Measurements from ENCODE around the gene ZNF844. TPM values are rescaled to one million over a fixed set of nuclear protein-coding genes. Genes with fewer than 3 reads are reported as not detected.

The ZNF844 gene
- total RNA-seq = 11.6 and 12.1 TPM in 2 replicates

DNA sequence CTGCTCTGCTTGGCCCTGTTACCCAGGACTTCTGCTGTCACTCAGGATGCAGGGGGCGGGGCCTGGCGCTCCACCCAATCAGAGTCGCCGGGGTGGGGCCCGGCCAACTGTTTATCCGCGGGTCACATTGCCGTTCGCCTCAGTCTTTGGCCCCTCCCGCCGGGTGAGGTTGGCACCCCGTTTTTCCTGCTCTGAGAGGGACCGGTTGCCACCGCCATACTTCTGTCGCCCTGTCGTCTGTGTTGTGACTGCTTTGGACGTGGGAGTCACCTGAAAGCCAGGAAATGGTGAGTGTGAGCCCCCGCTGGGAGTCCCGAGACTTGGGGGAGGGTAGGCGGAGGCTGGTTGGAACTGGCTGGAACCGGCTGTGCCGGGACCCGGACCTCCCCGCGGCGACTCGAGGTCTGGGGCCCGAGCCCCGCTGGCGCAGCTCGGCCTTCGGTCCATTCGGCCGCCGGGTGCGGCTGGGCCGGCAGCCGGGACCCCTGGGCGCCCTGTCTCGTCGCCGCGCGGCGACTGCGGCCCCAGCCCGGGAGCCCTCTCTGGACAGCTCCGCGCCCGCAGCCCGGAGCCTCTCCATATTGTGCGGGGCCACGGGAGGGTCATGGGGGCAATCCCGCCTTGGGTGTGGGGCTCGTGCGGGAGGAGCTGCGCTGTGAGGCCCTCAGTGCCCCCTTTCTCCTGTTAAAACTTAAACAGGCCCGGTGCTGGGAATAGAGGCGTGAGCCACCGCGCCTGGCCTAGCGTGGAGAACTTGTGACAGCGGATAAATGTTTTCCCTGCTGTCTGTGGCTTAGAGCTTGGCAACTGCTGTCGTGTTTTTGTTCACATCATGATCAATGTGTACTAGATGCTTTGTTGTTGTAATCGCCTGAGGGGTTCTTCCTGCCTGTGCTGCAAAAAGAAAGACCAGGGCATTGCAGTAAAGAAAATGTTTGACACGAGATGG, at the start of gene ZNF844:
Gene ZNF844, plus strand, starts transcription at position 142 of the 949 bp plus-strand sequence. Its CDS starts 143 bp downstream, at position 285.

DNA sequence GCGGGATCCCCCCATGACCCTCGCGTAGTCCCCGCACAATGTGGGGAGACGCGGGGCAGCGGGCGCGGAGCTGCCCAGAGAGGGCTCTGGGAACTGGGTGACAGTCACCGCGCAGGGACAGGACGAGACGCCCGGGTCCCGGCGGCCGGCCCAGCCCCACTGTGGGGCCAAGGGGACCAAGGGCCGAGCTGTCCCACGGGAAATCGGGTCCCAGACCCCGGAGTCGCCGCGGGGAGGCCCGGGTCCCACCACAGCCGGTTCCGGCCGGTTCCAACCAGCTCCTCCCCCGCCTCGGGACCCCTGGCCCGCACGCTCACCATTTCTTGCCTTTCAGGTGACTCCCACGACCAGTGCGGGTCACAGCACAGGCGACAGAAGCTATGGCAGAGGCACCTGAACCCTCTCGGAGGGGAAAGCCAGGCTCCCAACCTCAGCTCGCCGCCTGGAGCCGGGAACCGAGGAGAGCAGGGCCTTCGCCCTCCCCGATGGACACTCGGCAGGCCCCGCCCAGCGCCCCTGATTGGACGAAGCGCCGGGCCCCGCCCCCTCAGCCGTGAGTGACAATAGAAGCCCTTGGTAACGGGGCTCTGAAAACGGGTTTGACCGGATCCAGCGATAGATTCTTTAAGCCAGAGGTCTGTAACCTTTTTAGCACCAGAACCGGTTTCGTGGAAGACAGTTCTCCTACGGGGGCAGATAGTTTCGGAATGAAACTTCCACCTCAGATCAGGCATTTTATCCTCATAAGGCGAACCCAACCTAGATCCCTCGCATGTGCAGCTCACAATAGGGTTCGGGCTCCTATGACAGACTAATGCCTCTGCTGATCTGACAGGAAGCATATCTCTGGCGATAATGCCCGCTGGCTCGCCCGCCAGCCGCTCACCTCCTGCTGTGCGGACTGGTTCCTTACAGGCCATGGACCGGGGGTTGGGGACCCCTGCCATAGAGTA, 29.0 kb upstream of the ZNF844 start, which contains the start of gene ZNF433:
Gene ZNF433, minus strand, starts transcription at position 460 of the 953 bp plus-strand sequence. Its CDS starts 140 bp downstream, at position 320.

GRCh38 chr19:12052497-12053169, 11.9 kb upstream of the ZNF844 start, which contains the start of gene ZNF878:
TSS of gene ZNF878 (minus strand) at chr19:12052961. CDS start at chr19:12052801, 160 bp downstream.

Other genes starting within 250 kb of the ZNF844 start
- 6.9 and 7.4 TPM in 2 replicates for gene ZNF439, start 216.0 kb upstream of the ZNF844 start, total RNA-seq
- gene ZNF69, start 176.9 kb upstream of the ZNF844 start, total RNA-seq = 4.0 and 4.1 TPM in 2 replicates
- gene ZNF700, start 139.6 kb upstream of the ZNF844 start, total RNA-seq = 7.3 and 15.6 TPM in 2 replicates
- gene ZNF763, start 99.7 kb upstream of the ZNF844 start, total RNA-seq = 2.2 and 2.8 TPM in 2 replicates
- gene ZNF433, start 29.1 kb upstream of the ZNF844 start, total RNA-seq = 6.0 and 6.1 TPM in 2 replicates
- 0.29 TPM in 1 of 2 replicates, not detected in the other for gene ZNF878, start 11.8 kb upstream of the ZNF844 start, total RNA-seq
- gene ZNF20, start 75.6 kb downstream of the ZNF844 start, total RNA-seq = 6.5 and 10.2 TPM in 2 replicates
- gene ZNF625, start 92.0 kb downstream of the ZNF844 start, total RNA-seq = 7.9 and 14.5 TPM in 2 replicates
- 6.4 and 6.8 TPM in 2 replicates for gene ZNF136, start 98.4 kb downstream of the ZNF844 start, total RNA-seq
- gene ZNF44, start 230.2 kb downstream of the ZNF844 start, total RNA-seq = 10.4 and 14.0 TPM in 2 replicates

All from smooth muscle cell of trachea (primary cell).